A549 (cell line): ENCODE measurements around the gene RGS6.

Experiments
- CEBPB ChIP-seq, 2 experiments: fragments of >200 bp in 1 of 2; sonication (Bioruptor Twin) in 1 of 2; formaldehyde crosslinking in 1 of 2; IDR thresholded peaks; 2 replicates each; pipeline ENCODE4 v1.6.1; 2012 to 2016
- CTCF ChIP-seq: fragments of >200 bp; sonication (Bioruptor Twin); formaldehyde crosslinking; IDR thresholded peaks from 3 replicates; pipeline ENCODE4 v1.5.1; 2016
- ESRRA ChIP-seq: fragments of 150-350 bp; IDR thresholded peaks from 2 replicates; pipeline ENCODE4 v1.6.1; 2014; ENCODE audit warnings: mild to moderate bottlenecking, low read length, borderline replicate concordance
- MYC ChIP-seq: IDR thresholded peaks from 2 replicates; pipeline ENCODE4 v1.6.1; 2012; ENCODE audit warnings: mild to moderate bottlenecking, inconsistent platforms, low read length, improper control_type of control experiment, borderline replicate concordance
- POLR2A ChIP-seq: IDR thresholded peaks from 2 replicates; pipeline ENCODE4 v1.6.1; 2012; ENCODE audit warnings: mild to moderate bottlenecking, low read length

- TF ChIP-seq CTCF: no peak
- TF ChIP-seq MYC: no peak
- TF ChIP-seq CEBPB (IDR thresholded peaks at IDR 0.05): no peak
- no peak for TF ChIP-seq ESRRA
- TF ChIP-seq POLR2A: no peak
Measured at GRCh38 chr14:72142328-72142727, 210.1 kb downstream of the RGS6 start.
